HG03342 (cell line): ENCODE data around the gene KIAA1958.
"Not testable (repeated sequence)": the region's sequence is repeated elsewhere in the genome, so short reads cannot be mapped to it uniquely, and the experiment has no call there.

Experiments used
- ATAC-seq: cut with Tn5 transposase; IDR thresholded peaks from one replicate; pipeline ENCODE4 v1.9.1; 2021; ENCODE audit warnings: mild to moderate bottlenecking, moderate library complexity; ENCODE audit not compliant: unreplicated experiment

KIAA1958 gene

GRCh38 chr9:112582371-112583262, 96.0 kb downstream of the KIAA1958 start:
- ATAC-seq = no peak

GRCh38 chr9:112586599-112587155, 100.0 kb downstream of the KIAA1958 start:
- no peak for ATAC-seq

DNA sequence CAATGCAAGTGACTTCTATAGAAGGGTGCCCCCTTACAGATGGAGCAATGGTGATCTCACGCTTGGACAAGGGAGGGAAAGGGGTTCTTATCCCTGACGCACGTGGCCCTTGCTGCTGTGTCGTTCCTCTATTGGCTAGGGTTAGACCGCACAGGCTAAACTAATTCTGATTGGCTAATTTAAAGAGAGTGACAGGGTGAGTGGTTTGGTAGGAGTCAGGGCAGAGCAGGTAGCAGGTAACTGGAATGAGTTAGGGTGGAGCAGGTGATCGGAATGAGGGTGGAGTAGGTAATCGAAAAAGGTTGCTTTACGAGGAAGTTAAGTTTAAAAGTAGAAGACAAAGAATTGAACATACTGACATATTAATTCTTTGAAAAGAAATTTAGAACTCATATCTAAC, 105.2 kb downstream of the KIAA1958 start:
- ATAC-seq = not testable (repeated sequence)

DNA sequence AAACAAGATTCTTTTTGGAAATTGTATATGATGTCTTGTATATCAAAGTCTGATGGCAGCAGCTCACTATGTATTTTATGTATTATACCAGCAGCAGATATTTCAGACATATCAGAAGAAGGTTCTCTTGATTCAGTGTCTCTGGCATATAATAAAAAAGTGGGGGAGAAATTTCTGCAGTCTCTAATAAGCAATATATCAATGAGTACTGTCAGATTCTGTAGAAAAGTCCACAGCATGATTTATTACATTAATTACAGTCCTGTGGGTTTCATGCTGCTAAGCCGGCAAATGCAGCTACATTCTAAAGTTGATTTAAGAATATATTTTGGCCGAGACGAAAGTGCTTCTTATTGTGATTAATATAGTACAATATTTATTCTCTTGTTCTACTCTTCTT, 113.1 kb downstream of the KIAA1958 start:
- ATAC-seq = no peak

- ATAC-seq = no peak
Measured at GRCh38 chr9:112601636-112602035, 115.0 kb downstream of the KIAA1958 start.

- no peak for ATAC-seq
Measured at GRCh38 chr9:112604790-112605189, 118.2 kb downstream of the KIAA1958 start.

DNA sequence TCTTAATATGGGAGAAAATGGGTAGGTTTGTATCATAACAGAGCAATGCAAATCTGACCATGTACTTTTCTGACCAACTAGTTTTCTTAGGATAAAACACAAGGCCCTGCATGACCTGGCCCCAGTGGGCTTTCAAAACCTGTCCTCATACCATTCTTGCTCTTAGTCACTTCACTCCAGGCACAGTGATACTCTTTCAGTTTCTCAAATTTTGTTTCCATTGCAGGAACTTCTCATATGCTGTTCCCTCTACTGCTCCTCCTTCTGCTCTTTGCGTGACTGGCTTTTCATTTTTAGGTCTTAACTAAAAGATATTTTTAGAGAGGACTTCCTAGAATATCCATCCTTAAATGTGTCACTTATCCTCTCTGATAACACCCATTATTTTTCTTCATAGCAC, 118.9 kb downstream of the KIAA1958 start:
- ATAC-seq = peak; percentile 94

DNA sequence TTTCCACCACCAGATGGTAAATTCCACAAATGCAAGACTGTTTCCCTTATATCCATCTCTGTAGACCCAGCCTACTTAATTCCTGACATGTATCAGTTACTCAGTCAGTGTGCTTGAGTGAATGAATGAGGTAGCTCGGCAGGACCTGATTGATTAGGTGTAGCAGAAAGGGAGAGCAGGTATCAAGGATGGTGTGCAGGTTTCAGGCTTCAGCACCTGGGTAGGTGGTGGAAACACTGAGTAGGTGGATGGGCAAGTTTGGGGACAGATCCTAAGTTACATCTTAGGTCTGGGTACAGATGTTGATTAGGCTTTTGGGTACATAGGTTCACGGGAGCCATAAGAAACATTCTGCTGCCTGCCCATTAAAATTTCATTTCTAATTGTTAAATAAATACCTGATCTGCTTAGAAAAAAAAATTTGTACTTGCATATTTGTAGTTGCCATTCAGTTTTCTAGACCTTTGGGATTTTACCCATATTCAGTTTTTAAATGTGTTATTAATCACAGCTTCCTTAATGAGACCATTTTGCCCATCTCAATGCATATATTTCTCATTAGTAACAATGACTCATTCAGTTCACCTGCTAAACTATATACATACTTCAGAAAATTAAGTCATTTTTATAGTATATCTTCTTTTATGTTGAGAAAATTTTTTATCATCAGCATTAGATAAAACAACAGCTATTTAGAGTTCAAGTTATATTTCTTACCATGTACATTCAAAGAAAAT, 119.5 kb downstream of the KIAA1958 start:
- ATAC-seq = no peak

- no peak for ATAC-seq
Measured at GRCh38 chr9:112608851-112609250, 122.2 kb downstream of the KIAA1958 start.

- no peak for ATAC-seq
Measured at GRCh38 chr9:112615584-112616266, 129.1 kb downstream of the KIAA1958 start.

GRCh38 chr9:112617371-112617770, 130.7 kb downstream of the KIAA1958 start:
- ATAC-seq = no peak

DNA sequence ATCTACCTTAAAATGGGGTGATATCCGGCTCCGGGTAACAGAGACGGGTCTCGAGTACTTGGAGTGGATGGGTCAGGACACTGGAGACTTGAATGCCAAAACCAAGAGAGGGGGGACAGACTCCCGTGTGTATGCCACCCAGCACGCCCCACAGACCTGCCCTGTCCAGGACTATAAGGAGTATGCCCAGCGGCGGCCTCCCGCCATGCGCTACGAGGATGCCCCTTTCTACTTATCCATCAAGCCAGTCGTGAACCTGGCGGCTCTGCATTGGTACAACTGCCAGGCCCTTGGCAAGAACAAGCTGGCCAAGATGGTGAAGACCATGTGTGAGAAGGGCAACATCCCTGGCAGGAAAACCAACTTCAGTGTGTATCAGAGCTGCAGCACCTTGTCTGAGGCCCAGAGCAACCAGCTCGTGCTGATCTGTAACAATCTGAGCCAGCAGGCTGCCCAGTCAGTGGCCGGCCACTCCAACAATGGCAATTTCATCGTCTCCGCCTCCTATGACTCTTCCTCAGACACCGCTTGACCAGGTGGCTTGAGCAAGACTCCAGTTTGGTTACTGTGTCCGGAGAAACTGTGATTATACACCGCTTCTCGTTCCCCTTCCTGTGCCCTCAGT, 131.9 kb downstream of the KIAA1958 start:
- no peak for ATAC-seq

DNA sequence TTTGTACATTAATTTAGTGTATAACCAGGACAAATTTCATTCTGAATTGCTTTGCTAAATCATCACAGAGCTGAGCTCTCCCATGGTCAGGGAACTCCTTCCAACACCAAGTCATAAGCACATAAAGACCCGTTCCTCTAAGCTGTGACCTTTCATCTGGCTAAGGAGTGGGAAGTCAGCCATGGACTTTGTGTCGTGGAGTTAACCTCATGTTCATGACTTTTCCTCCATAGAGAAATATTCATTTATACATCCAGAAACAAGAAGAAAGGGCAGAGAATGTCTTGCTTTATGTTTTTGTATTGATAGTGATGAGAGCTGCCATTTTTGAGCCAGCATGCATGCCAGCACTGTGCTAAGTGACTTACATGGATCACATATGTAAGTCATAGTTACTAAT, 133.8 kb downstream of the KIAA1958 start:
- ATAC-seq = no peak

GRCh38 chr9:112621018-112621655, 134.5 kb downstream of the KIAA1958 start:
- ATAC-seq = no peak

GRCh38 chr9:112623198-112623597, 136.6 kb downstream of the KIAA1958 start:
- no peak for ATAC-seq

DNA sequence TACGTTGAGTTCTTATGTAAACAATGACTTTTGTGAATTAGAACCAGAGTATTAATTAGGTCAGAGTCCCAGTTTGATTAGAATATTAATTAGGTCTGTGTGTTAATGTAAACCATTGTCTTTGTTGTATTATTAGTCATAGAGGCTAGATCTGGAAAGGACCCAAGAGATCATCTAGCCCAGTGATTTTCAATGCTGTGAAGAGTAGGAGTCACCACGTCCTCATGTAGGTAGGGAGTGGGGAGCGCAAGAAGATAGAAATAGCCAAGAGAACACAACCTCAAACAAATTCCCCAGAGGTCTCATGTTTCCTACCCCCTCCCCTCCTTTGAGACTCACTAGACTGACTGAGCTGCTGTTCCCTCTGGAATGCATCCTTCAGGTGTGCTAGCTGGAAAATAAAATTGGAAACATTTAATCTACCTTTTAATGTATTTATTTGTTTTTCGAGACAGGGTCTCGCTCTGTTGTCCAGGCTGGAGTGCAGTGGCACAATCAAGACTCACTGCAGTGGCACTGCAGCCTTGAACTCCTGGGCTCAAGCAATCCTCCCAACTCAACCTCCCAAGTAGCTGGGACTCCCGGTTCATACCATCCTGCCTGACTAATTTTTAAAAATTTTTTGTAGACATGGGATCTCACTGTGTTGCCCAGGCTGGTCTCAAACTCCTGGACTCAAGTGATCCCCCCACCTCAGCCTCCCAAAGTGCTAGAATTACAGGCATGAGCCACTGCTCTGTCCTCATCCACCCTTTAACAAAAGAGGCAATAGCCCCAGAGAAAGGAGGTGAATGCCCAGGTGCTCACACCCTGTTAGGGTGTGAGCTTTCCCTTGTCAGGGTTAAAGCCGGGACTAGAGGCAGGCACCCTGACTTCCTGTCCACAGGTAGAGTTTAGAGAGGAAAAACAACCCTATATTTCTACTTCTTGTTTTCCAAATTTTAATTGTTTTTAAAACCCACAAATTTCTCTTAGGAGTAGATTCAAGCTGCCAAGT, 138.4 kb downstream of the KIAA1958 start:
- ATAC-seq = no peak

- no peak for ATAC-seq
Measured at GRCh38 chr9:112629671-112630485, 143.3 kb downstream of the KIAA1958 start.
